HG03442 (cell line): ENCODE results near the gene OBP2B.

Source experiments
- ATAC-seq: cut with Tn5 transposase; IDR thresholded peaks from one replicate; pipeline ENCODE4 v1.9.1; 2021; ENCODE audit warnings: mild to moderate bottlenecking, moderate library complexity; ENCODE audit not compliant: unreplicated experiment

OBP2B gene

GRCh38 chr9:133169102-133169501 is 39.9 kb downstream of the OBP2B start:
- no peak for ATAC-seq

GRCh38 chr9:133168432-133168831 is 40.6 kb downstream of the OBP2B start:
- no peak for ATAC-seq

- ATAC-seq, result no peak
These were observed 41.3 kb downstream of the OBP2B start for GRCh38 chr9:133167769-133168168.

GRCh38 chr9:133167096-133167730 is 41.8 kb downstream of the OBP2B start:
- no peak for ATAC-seq

- no peak for ATAC-seq
These were observed 42.7 kb downstream of the OBP2B start for GRCh38 chr9:133166392-133166791.

- ATAC-seq, result no peak
These were observed 43.7 kb downstream of the OBP2B start for GRCh38 chr9:133165452-133165730.

- no peak for ATAC-seq
These were observed 44.9 kb downstream of the OBP2B start for GRCh38 chr9:133164191-133164590.

- no peak for ATAC-seq
These were observed 45.4 kb downstream of the OBP2B start, which contains the start of gene GBGT1 for GRCh38 chr9:133163504-133164172. Gene GBGT1, minus strand, starts transcription at chr9:133163914. Its CDS starts 1,502 bp downstream, at chr9:133162412.

GRCh38 chr9:133162861-133163503 is 46.1 kb downstream of the OBP2B start:
- ATAC-seq, result no peak

- ATAC-seq, result no peak
These were observed 47.5 kb downstream of the OBP2B start for GRCh38 chr9:133161547-133161950.

- no peak for ATAC-seq
These were observed 48.1 kb downstream of the OBP2B start for GRCh38 chr9:133160742-133161546.

GRCh38 chr9:133158695-133159094 is 50.4 kb downstream of the OBP2B start:
- ATAC-seq, result no peak
